ENCODE measurements around the gene ASCL5. TPM values are rescaled to one million over a fixed set of nuclear protein-coding genes. Genes with fewer than 3 reads are reported as not detected.

ASCL5 gene
- total RNA-seq, 1 donor: not detected

- no peak overlapping the region for H3K4me3 ChIP-seq (ENCODE audit: low read depth, low read length)
- TF ChIP-seq CTCF (IDR thresholded peaks at IDR 0.05; ENCODE audit: insufficient read depth, low read length): no peak
- DNase-seq (ENCODE audit: low read depth): no peak
Measured at GRCh38 chr1:201140235-201140940, 13.4 kb upstream of the ASCL5 start.

- no peak overlapping the region for H3K4me3 ChIP-seq (ENCODE audit: low read depth, low read length)
- no peak for DNase-seq (ENCODE audit: low read depth)
- TF ChIP-seq CTCF (IDR thresholded peaks at IDR 0.05; ENCODE audit: insufficient read depth, low read length): no peak
Measured at GRCh38 chr1:201139756-201140155, 12.8 kb upstream of the ASCL5 start.

- TF ChIP-seq CTCF (IDR thresholded peaks at IDR 0.05; ENCODE audit: insufficient read depth, low read length): no peak
- no peak overlapping the region for H3K4me3 ChIP-seq (ENCODE audit: low read depth, low read length)
- DNase-seq (ENCODE audit: low read depth): no peak
Measured at GRCh38 chr1:201139306-201139705, 12.3 kb upstream of the ASCL5 start.

- TF ChIP-seq CTCF (IDR thresholded peaks at IDR 0.05; ENCODE audit: insufficient read depth, low read length): no peak
- DNase-seq (ENCODE audit: low read depth): no peak
- H3K4me3 ChIP-seq (ENCODE audit: low read depth, low read length): no peak overlapping the region
Measured at GRCh38 chr1:201138311-201138840, 11.4 kb upstream of the ASCL5 start.

- no peak for TF ChIP-seq CTCF (IDR thresholded peaks at IDR 0.05; ENCODE audit: insufficient read depth, low read length)
- DNase-seq (ENCODE audit: low read depth): peak; percentile 95
- no peak overlapping the region for H3K4me3 ChIP-seq (ENCODE audit: low read depth, low read length)
Measured at GRCh38 chr1:201137579-201138310, 10.8 kb upstream of the ASCL5 start.

GRCh38 chr1:201137024-201137392, 10.0 kb upstream of the ASCL5 start:
- H3K4me3 ChIP-seq (ENCODE audit: low read depth, low read length): no peak overlapping the region
- TF ChIP-seq CTCF (IDR thresholded peaks at IDR 0.05; ENCODE audit: insufficient read depth, low read length): no peak
- no peak for DNase-seq (ENCODE audit: low read depth)

All from fibroblast of the aortic adventitia (primary cell).